ENCODE measurements around the gene DHCR7. TPM values are rescaled to one million over a fixed set of nuclear protein-coding genes. Genes with fewer than 3 reads are reported as not detected.
"Not testable (repeated sequence)": the region's sequence is repeated elsewhere in the genome, so short reads cannot be mapped to it uniquely, and the experiment has no call there.

Gene DHCR7
- total RNA-seq, 1 donor from 2014 or later = 32.3 TPM

- no peak for DNase-seq (ENCODE audit: low read depth)
- H3K4me3 ChIP-seq (ENCODE audit: low read depth, low read length) = no peak overlapping the region
Measured at GRCh38 chr11:71428861-71429435, 19.2 kb downstream of the DHCR7 start.

DNA sequence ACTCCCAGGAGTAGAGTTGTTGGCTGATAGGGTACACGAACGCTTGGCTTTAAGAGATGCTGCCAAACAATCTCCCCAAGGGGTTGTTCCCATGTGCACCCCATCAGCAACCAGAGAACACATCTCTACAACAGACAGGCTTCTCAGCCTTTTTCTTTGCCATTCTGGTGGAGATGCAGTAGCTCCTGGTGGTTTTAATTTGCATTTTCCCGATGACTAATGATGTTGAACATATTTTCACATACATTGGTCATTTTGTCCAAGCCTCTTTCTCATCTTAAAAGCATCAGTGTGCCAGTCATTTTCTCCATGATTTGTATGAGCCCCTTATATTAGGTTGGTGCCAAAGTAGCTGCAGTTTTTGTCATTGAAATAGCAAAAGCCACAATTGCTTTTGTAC lies 21.8 kb downstream of the DHCR7 start:
- TF ChIP-seq, protein P1, sequence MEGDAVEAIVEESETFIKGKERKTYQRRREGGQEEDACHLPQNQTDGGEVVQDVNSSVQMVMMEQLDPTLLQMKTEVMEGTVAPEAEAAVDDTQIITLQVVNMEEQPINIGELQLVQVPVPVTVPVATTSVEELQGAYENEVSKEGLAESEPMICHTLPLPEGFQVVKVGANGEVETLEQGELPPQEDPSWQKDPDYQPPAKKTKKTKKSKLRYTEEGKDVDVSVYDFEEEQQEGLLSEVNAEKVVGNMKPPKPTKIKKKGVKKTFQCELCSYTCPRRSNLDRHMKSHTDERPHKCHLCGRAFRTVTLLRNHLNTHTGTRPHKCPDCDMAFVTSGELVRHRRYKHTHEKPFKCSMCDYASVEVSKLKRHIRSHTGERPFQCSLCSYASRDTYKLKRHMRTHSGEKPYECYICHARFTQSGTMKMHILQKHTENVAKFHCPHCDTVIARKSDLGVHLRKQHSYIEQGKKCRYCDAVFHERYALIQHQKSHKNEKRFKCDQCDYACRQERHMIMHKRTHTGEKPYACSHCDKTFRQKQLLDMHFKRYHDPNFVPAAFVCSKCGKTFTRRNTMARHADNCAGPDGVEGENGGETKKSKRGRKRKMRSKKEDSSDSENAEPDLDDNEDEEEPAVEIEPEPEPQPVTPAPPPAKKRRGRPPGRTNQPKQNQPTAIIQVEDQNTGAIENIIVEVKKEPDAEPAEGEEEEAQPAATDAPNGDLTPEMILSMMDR (conservative IDR thresholded peaks at IDR 0.05; ENCODE audit: low read depth, low read length) = peak; percentile 9
- H3K4me3 ChIP-seq (ENCODE audit: low read depth, low read length) = no peak overlapping the region
- no peak for DNase-seq (ENCODE audit: low read depth)

More at GRCh38 chr11:71428861-71429435, 19.2 kb downstream of the DHCR7 start:
- TF ChIP-seq, protein P1 (conservative IDR thresholded peaks at IDR 0.05; ENCODE audit: low read depth, low read length) = no peak

DNA sequence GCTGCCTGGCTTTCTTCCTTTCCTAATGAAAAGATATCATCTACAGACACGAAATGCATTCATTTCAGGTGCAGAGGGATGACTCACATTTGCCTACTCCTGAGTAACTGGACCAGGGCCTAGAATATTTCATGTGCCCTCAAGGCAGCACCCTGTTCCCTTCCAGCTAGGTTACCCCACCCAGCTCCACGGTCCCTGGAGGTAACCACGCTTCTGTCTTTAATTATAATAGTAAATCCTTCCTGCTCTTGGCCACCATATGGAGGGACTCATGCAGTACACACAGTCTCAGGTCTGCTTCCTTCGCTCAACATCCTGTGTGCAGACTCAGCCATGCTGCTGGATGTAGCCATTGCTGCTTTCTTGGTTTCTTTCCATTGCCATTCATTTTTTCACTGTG lies 22.3 kb downstream of the DHCR7 start:
- no peak overlapping the region for H3K4me3 ChIP-seq (ENCODE audit: low read depth, low read length)
- no peak for DNase-seq (ENCODE audit: low read depth)
- TF ChIP-seq, protein P1 (conservative IDR thresholded peaks at IDR 0.05; ENCODE audit: low read depth, low read length) = no peak

GRCh38 chr11:71425409-71425808 lies 22.8 kb downstream of the DHCR7 start:
- DNase-seq (ENCODE audit: low read depth) = no peak
- H3K4me3 ChIP-seq (ENCODE audit: low read depth, low read length) = no peak overlapping the region
- TF ChIP-seq, protein P1 (conservative IDR thresholded peaks at IDR 0.05; ENCODE audit: low read depth, low read length) = no peak

DNA sequence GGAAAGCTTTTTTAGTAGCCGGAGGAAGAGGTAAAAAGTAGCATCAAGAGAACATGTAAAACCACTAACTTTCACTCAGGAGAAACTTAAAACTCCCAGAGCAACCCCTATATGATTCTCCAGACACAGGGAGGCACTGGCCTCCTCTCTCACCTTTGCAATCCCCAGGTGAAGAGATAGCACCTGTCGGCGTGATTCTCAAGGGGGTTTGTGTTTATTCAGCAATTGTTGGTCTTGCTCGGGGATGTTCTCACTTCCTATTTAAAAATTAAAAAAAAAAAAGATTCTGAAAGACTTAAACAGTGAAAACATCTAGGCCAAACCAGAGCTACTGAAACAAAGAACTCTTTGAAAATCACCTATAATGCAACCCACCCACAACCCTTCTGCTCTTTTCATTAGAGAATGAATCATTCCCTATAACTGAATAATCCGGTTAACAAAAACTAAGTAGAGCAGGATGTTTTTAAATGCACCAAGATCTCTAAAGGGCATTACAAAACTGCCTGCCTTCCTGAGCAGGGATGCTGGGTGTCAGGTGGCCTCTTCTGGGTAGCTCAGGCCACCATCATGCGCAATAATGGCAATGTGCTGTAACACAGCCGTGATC lies 24.9 kb downstream of the DHCR7 start:
- no peak for DNase-seq (ENCODE audit: low read depth)
- TF ChIP-seq, protein P1 (conservative IDR thresholded peaks at IDR 0.05; ENCODE audit: low read depth, low read length) = no peak
- H3K4me3 ChIP-seq (ENCODE audit: low read depth, low read length) = no peak overlapping the region

- not testable (repeated sequence) for H3K4me3 ChIP-seq (ENCODE audit: low read depth, low read length); DNase-seq (ENCODE audit: low read depth)
Measured at GRCh38 chr11:71422318-71422717, 25.9 kb downstream of the DHCR7 start.

DNA sequence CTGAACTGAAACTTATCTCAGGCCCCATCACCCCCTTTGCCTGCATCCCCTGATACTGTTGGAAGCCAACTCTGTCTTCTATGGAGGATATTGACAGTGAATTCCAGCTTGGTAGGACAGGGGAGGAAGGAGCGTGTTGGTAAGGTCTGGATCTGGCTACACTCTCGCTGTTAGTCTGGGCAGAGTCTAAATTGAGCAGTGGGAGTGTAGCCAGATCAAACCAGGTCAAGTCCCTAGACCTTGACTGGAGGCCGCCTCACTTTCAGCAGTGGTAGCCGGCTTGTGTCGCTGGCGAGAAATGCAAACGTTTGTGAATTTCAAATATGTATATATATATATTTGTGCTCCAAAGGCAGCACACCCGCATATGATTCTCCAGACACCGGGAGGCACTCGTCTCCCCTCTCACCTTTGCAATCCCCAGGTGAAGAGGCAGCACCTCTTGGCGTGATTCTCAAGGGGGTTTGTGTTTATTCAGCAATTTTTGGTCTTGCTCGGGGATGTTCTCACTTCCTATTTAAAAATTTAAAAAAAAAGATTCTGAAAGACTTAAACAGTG lies 26.7 kb downstream of the DHCR7 start:
- no peak overlapping the region for H3K4me3 ChIP-seq (ENCODE audit: low read depth, low read length)
- TF ChIP-seq, protein P1 (conservative IDR thresholded peaks at IDR 0.05; ENCODE audit: low read depth, low read length) = no peak
- DNase-seq (ENCODE audit: low read depth) = no peak
